ENCODE results near the gene UBR3.

UBR3 gene

DNA sequence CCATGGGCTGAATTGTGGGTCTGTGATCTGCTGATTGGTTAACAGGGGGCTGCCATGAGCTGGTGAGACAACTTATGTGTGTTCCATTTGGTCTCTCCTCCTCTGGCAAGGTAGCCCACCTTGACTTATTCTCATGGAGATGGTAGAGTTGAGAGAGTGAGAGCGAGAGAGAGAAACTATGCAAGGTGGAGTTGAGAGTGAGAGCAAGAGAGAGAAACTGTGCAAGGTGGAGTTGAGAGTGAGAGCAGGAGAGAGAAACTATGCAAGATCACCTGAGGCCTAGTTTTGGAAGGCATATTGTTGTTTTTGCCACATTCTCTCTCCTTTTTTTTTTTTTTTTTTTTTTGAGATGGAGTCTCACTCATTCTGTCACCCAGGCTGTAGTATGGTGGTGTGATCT, 155.7 kb downstream of the UBR3 start:
- H3K27me3 ChIP-seq (replicated peaks; ENCODE audit: insufficient read depth, low read length), result no peaks in the 10 kb centered on the region
- H3K9ac ChIP-seq (ENCODE audit: low read length), result no peak overlapping the region
- H2AFZ ChIP-seq (ENCODE audit: low read length), result no peak overlapping the region
- H3F3A ChIP-seq (ENCODE audit: insufficient read depth, low read length), result no peaks in the 10 kb centered on the region
- H3K9me2 ChIP-seq (replicated peaks; ENCODE audit: insufficient read depth, low read length), result no peaks in the 10 kb centered on the region
- no peaks in the 10 kb centered on the region for H4K20me1 ChIP-seq (ENCODE audit: insufficient read depth, low read length)
- no peak overlapping the region for H3K27ac ChIP-seq (ENCODE audit: low read length)
- TF ChIP-seq, protein P1, sequence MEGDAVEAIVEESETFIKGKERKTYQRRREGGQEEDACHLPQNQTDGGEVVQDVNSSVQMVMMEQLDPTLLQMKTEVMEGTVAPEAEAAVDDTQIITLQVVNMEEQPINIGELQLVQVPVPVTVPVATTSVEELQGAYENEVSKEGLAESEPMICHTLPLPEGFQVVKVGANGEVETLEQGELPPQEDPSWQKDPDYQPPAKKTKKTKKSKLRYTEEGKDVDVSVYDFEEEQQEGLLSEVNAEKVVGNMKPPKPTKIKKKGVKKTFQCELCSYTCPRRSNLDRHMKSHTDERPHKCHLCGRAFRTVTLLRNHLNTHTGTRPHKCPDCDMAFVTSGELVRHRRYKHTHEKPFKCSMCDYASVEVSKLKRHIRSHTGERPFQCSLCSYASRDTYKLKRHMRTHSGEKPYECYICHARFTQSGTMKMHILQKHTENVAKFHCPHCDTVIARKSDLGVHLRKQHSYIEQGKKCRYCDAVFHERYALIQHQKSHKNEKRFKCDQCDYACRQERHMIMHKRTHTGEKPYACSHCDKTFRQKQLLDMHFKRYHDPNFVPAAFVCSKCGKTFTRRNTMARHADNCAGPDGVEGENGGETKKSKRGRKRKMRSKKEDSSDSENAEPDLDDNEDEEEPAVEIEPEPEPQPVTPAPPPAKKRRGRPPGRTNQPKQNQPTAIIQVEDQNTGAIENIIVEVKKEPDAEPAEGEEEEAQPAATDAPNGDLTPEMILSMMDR (IDR thresholded peaks at IDR 0.05; ENCODE audit: low read length), result no peak
- TF ChIP-seq EZH2 (optimal IDR thresholded peaks at IDR 0.05; ENCODE audit: low read depth, low read length), result no peak
- TF ChIP-seq EZH2phosphoT487 (IDR thresholded peaks at IDR 0.05; ENCODE audit: low read length), result no peak
- H3K79me2 ChIP-seq (ENCODE audit: low read length), result peaks cover 3% of the 10 kb centered on the region; the same call in 1 of the 2 replicates
- no peak for DNase-seq
- H3K4me2 ChIP-seq (ENCODE audit: low read depth, low read length), result no peak overlapping the region
- H3K36me3 ChIP-seq (replicated peaks; ENCODE audit: insufficient read depth, low read length), result no peaks in the 10 kb centered on the region
- H3K9me3 ChIP-seq (replicated peaks; ENCODE audit: insufficient read depth, low read length), result no peaks in the 10 kb centered on the region
- H3K4me3 ChIP-seq (ENCODE audit: low read length), result no peak overlapping the region
- H3K4me1 ChIP-seq (ENCODE audit: low read length), result no peaks in the 10 kb centered on the region

DNA sequence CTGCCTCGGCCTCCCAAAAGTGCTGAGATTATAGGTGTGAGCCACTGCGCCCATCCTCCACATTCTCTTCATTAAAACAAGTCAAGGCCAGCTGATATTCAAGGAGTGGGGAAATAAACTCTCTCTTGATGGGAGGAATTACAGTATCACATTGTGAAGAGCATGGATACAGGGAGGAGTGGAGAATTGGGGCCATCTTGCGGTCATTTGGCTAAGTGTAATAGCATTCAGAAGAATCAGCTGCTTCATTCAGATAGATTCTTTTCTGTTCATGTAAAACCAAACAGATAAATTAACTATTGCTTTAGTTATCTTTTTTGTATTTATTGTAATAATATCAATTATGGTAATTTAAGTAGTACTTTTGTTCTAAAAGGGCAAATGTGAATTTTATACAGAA, 156.3 kb downstream of the UBR3 start:
- Histone ChIP-seq H3K4me2 (ENCODE audit: low read depth, low read length) (no peak overlapping the region), H3K9me3 (replicated peaks; ENCODE audit: insufficient read depth, low read length) (no peaks in the 10 kb centered on the region), H3K36me3 (replicated peaks; ENCODE audit: insufficient read depth, low read length) (no peaks in the 10 kb centered on the region), H3K27ac (ENCODE audit: low read length) (no peak overlapping the region), H3K4me3 (ENCODE audit: low read length) (no peak overlapping the region), H3K27me3 (replicated peaks; ENCODE audit: insufficient read depth, low read length) (no peaks in the 10 kb centered on the region), H3K9ac (ENCODE audit: low read length) (no peak overlapping the region), H3F3A (ENCODE audit: insufficient read depth, low read length) (no peaks in the 10 kb centered on the region), H4K20me1 (ENCODE audit: insufficient read depth, low read length) (no peaks in the 10 kb centered on the region), H2AFZ (ENCODE audit: low read length) (no peak overlapping the region), H3K4me1 (ENCODE audit: low read length) (no peaks in the 10 kb centered on the region), H3K79me2 (ENCODE audit: low read length) (peaks cover 3% of the 10 kb centered on the region; the same call in 1 of the 2 replicates), H3K9me2 (replicated peaks; ENCODE audit: insufficient read depth, low read length) (no peaks in the 10 kb centered on the region)
- no peak for DNase-seq
- TF ChIP-seq EZH2 (optimal IDR thresholded peaks at IDR 0.05; ENCODE audit: low read depth, low read length) (no peak), EZH2phosphoT487 (IDR thresholded peaks at IDR 0.05; ENCODE audit: low read length) (no peak)
- TF ChIP-seq, protein P1 (IDR thresholded peaks at IDR 0.05; ENCODE audit: low read length), result no peak

DNA sequence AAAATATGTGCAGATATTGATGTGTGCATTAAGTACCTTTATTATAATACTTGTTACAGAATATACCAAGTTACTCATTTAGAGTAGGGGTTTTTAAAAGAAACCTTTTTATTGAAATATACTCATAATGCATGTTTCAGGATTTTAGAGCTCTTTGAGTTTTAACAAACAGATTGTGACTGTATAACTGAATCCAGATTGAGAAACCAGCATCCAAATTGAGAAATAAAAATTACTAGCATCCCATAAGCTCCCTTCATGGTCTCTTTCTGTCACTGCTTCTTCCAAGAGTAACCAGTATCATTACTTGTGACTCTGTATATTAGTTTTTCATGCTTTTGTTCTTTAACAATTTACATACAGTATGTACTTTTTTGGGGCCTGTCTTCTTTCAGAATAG, 156.9 kb downstream of the UBR3 start:
- H3K4me2 ChIP-seq (ENCODE audit: low read depth, low read length), result no peak overlapping the region
- no peaks in the 10 kb centered on the region for H3K36me3 ChIP-seq (replicated peaks; ENCODE audit: insufficient read depth, low read length)
- TF ChIP-seq, protein P1 (IDR thresholded peaks at IDR 0.05; ENCODE audit: low read length), result no peak
- no peak for TF ChIP-seq EZH2 (optimal IDR thresholded peaks at IDR 0.05; ENCODE audit: low read depth, low read length)
- TF ChIP-seq EZH2phosphoT487 (IDR thresholded peaks at IDR 0.05; ENCODE audit: low read length), result no peak
- no peak overlapping the region for H2AFZ ChIP-seq (ENCODE audit: low read length)
- H3K4me1 ChIP-seq (ENCODE audit: low read length), result no peaks in the 10 kb centered on the region
- DNase-seq, result no peak
- H3K9me3 ChIP-seq (replicated peaks; ENCODE audit: insufficient read depth, low read length), result no peaks in the 10 kb centered on the region
- H4K20me1 ChIP-seq (ENCODE audit: insufficient read depth, low read length), result no peaks in the 10 kb centered on the region
- H3K4me3 ChIP-seq (ENCODE audit: low read length), result no peak overlapping the region
- H3K27ac ChIP-seq (ENCODE audit: low read length), result no peak overlapping the region
- H3K27me3 ChIP-seq (replicated peaks; ENCODE audit: insufficient read depth, low read length), result no peaks in the 10 kb centered on the region
- no peaks in the 10 kb centered on the region for H3F3A ChIP-seq (ENCODE audit: insufficient read depth, low read length)
- H3K9me2 ChIP-seq (replicated peaks; ENCODE audit: insufficient read depth, low read length), result no peaks in the 10 kb centered on the region
- H3K79me2 ChIP-seq (ENCODE audit: low read length), result peaks cover 3% of the 10 kb centered on the region; the same call in 1 of the 2 replicates
- no peak overlapping the region for H3K9ac ChIP-seq (ENCODE audit: low read length)

Data from MM.1S (cell line).